ENCODE results near the gene KRTAP10-6.

DNA sequence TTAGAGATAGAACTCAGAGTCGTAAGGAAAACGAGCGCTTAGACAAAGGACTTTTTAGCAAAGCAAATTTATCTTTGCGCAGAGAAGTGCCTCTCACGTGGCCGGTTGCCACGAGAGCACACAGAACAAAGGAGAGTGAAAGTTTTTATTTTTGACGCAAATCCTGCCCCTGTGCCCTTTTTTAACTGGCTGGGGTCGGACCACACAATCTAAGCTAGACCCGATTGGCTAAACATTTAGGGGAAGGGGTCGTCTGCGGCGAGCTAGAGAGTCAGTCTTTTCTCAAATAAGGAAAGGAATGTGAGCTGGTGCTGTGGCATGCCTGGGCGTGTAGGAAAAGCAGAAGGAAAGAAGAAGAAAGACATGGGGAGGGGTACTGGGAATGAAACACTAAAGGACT, 43.4 kb downstream of the KRTAP10-6 start:
- TF ChIP-seq CTCF (conservative IDR thresholded peaks at IDR 0.05; ENCODE audit: low read depth, low read length) (no peak), EZH2 (IDR thresholded peaks at IDR 0.05; ENCODE audit: borderline replicate concordance, low read depth, low read length, poor library complexity, severe bottlenecking) (no peak)
